ENCODE data around the gene YPEL1.

DNA sequence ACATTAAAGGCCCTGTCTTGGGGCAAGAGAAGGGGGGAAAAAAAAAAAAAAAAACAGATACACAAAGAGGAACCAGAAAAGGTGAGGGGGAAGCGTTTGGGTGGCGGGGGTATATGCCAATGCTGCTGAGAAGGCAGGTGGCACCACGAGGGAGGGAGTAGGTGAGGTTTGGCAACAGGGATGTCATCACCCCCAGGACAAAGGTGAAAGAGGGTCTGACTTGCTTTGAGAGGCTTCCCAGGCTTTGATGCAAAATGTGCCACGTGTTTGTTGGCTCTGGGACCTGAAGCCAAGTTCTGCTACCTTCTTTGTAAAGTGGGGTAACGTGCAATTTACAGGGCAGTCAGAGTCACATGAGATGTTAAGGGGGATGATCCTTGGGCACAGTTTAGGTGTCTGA is 4.1 kb downstream of the YPEL1 start:
- TF ChIP-seq, protein P1, sequence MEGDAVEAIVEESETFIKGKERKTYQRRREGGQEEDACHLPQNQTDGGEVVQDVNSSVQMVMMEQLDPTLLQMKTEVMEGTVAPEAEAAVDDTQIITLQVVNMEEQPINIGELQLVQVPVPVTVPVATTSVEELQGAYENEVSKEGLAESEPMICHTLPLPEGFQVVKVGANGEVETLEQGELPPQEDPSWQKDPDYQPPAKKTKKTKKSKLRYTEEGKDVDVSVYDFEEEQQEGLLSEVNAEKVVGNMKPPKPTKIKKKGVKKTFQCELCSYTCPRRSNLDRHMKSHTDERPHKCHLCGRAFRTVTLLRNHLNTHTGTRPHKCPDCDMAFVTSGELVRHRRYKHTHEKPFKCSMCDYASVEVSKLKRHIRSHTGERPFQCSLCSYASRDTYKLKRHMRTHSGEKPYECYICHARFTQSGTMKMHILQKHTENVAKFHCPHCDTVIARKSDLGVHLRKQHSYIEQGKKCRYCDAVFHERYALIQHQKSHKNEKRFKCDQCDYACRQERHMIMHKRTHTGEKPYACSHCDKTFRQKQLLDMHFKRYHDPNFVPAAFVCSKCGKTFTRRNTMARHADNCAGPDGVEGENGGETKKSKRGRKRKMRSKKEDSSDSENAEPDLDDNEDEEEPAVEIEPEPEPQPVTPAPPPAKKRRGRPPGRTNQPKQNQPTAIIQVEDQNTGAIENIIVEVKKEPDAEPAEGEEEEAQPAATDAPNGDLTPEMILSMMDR (IDR thresholded peaks at IDR 0.05): no peak
- no peak for TF ChIP-seq POLR2A (IDR thresholded peaks at IDR 0.05)
